SK-N-SH (cell line): ENCODE results near the gene FAM135A.

Experiments
- NRF1 ChIP-seq: IDR thresholded peaks from 2 replicates; pipeline ENCODE4 v1.6.1; 2012; ENCODE audit warnings: low read depth, mild to moderate bottlenecking, low read length
- SIN3A ChIP-seq: IDR thresholded peaks from 2 replicates; pipeline ENCODE4 v1.6.1; 2012; ENCODE audit warnings: low read depth, mild to moderate bottlenecking, low read length, moderate library complexity, borderline replicate concordance
- TCF12 ChIP-seq: IDR thresholded peaks from 2 replicates; pipeline ENCODE4 v1.4.0; 2012
- TF ChIP-seq, protein P1 (sequence below): fragments of 200-600 bp; sonication (generic); IDR thresholded peaks from 2 replicates; pipeline ENCODE4 v1.6.1; 2017; ENCODE audit warnings: antibody characterized with exemption, mild to moderate bottlenecking, moderate library complexity
- TF ChIP-seq, protein P2 (sequence below): fragments of 150-350 bp; IDR thresholded peaks from 2 replicates; pipeline ENCODE4 v1.6.1; 2017; ENCODE audit warnings: antibody characterized with exemption, low read length, low read depth, borderline replicate concordance

DNA sequence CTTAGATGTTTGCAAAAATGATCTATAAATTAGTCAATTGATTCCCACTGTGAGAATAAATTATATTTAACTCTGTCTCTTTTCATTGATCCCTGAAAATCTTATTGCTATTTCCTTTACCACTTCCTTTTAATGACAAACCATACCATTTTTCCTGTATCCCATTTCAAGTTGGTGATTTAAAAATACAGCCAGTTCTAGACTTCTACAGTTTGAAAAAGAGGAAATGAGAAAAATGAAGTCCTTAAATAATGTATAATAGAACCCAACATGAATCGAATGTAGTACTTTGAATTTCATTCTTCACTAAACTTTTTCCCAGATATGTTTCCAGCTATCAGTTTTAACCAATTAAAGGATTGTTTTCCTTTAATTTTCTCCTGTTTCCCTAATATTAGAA is 124.0 kb downstream of the FAM135A start:
- TF ChIP-seq NRF1 (no peak), SIN3A (no peak), TCF12 (no peak)
- TF ChIP-seq, protein P1, sequence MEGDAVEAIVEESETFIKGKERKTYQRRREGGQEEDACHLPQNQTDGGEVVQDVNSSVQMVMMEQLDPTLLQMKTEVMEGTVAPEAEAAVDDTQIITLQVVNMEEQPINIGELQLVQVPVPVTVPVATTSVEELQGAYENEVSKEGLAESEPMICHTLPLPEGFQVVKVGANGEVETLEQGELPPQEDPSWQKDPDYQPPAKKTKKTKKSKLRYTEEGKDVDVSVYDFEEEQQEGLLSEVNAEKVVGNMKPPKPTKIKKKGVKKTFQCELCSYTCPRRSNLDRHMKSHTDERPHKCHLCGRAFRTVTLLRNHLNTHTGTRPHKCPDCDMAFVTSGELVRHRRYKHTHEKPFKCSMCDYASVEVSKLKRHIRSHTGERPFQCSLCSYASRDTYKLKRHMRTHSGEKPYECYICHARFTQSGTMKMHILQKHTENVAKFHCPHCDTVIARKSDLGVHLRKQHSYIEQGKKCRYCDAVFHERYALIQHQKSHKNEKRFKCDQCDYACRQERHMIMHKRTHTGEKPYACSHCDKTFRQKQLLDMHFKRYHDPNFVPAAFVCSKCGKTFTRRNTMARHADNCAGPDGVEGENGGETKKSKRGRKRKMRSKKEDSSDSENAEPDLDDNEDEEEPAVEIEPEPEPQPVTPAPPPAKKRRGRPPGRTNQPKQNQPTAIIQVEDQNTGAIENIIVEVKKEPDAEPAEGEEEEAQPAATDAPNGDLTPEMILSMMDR: no peak
- TF ChIP-seq, protein P2, sequence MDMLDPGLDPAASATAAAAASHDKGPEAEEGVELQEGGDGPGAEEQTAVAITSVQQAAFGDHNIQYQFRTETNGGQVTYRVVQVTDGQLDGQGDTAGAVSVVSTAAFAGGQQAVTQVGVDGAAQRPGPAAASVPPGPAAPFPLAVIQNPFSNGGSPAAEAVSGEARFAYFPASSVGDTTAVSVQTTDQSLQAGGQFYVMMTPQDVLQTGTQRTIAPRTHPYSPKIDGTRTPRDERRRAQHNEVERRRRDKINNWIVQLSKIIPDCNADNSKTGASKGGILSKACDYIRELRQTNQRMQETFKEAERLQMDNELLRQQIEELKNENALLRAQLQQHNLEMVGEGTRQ: no peak
